MM.1S (cell line): ENCODE measurements around the gene CDK2.

Experiments used
- EZH2 ChIP-seq: fragments of 300-600 bp; sonication (generic); optimal IDR thresholded peaks from 2 replicates; pipeline ENCODE3; 2017; ENCODE audit warnings: low read depth, mild to moderate bottlenecking, antibody characterized with exemption, low read length, mixed read lengths
- EZH2phosphoT487 ChIP-seq: fragments of 300-600 bp; sonication (generic); IDR thresholded peaks from 2 replicates; pipeline ENCODE4 v1.6.1; 2018; ENCODE audit warnings: antibody characterized with exemption, low read length
- TF ChIP-seq, protein P1 (sequence below): fragments of 300-600 bp; sonication (generic); IDR thresholded peaks from 2 replicates; pipeline ENCODE4 v1.5.1; 2016; ENCODE audit warnings: antibody characterized with exemption, low read length, mixed read lengths

DNA sequence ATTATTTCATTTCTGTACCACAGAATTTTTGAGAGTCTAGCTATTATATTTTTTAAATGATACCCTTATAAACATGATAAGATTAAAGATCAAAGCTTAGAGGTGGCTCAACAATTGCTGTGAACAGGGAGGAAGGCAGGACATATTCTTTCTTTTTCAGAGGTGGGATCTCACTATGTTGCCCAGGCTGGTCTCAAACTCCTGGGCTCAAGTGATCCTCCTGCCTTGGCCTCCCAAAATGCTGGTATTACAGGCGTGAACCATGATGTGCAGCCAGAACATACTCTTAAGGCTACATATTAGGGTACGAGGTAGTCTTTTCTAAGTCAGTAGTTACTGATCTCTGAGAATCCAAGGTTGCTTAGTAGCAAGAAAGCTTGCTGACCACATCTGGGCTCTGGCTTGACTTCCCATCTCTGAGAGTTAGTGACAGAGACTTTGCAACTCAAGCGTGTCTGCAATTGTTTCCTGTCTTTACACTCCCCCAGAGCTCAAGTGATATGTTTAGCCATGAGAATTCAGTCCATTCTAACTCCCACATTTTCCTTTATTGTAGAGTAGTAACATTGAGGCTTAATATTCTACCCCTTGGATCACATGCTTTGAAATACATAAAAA lies 15.8 kb downstream of the CDK2 start:
- TF ChIP-seq, protein P1, sequence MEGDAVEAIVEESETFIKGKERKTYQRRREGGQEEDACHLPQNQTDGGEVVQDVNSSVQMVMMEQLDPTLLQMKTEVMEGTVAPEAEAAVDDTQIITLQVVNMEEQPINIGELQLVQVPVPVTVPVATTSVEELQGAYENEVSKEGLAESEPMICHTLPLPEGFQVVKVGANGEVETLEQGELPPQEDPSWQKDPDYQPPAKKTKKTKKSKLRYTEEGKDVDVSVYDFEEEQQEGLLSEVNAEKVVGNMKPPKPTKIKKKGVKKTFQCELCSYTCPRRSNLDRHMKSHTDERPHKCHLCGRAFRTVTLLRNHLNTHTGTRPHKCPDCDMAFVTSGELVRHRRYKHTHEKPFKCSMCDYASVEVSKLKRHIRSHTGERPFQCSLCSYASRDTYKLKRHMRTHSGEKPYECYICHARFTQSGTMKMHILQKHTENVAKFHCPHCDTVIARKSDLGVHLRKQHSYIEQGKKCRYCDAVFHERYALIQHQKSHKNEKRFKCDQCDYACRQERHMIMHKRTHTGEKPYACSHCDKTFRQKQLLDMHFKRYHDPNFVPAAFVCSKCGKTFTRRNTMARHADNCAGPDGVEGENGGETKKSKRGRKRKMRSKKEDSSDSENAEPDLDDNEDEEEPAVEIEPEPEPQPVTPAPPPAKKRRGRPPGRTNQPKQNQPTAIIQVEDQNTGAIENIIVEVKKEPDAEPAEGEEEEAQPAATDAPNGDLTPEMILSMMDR = no peak
- TF ChIP-seq EZH2phosphoT487 = no peak
- TF ChIP-seq EZH2 = no peak
